HG03045 (cell line): ENCODE results near the gene MAPK1.
"Not testable (repeated sequence)": the region's sequence is repeated elsewhere in the genome, so short reads cannot be mapped to it uniquely, and the experiment has no call there.

ENCODE experiments used
- ATAC-seq: cut with Tn5 transposase; IDR thresholded peaks from one replicate; pipeline ENCODE4 v1.9.1; 2021; ENCODE audit warnings: mild to moderate bottlenecking, moderate library complexity; ENCODE audit not compliant: unreplicated experiment

Gene MAPK1

DNA sequence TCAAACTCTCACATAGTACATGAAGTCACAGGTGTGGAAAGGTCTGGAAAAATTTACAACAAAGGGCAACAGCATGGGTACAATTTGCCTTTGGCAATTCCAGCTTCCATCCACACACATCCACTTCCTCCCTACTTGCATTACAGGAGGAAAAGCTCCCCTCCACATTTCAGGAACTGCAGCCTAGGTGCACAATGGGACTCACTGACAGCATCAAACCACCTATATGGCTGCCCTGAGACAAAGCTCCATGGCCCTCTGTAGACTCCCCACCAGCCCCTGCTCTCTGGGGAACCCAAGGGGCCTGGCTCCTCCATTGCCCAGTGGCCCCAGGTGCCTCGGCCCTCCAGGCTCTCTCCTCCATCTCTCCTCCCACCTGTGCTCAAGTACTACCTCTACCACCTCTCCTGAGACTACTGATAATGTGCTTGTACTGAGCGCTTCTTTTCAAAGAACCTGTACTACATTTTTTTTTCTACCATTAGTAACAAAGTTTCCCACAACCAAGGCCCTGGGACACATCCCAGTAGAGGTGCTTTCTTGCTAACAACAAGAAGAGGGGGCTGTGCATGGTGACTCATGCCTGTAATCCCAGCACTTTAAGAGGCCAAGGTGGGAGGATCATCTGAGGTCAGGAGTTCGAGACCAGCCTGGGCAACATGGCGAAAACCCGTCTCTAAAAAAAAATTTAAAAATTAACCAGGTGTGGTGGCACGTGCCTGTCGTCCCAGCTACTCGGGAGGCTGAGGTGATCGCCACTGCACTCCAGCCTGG is 136.7 kb downstream of the MAPK1 start:
- no peak for ATAC-seq

DNA sequence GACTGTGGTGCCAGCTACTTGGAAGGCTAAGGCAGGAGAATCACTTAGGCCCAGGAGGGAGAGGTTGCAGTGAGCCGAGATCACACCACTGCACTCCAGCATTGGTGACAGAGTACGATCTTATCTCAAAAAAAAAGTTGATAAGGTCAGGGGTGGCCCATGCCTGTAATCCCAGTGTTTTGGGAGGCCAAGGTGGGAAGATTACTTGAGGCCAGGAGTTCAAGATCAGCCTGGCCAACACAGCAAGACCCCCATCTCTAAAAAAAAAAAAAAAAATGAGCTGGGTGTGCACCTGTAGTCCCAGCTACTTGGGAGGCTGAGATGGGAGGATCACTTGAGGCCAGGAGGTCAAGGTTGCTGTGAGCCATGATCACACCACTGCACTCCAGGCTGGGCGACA is 138.3 kb downstream of the MAPK1 start:
- ATAC-seq = not testable (repeated sequence)

- no peak for ATAC-seq
Measured at GRCh38 chr22:21728270-21728669, 139.2 kb downstream of the MAPK1 start.

DNA sequence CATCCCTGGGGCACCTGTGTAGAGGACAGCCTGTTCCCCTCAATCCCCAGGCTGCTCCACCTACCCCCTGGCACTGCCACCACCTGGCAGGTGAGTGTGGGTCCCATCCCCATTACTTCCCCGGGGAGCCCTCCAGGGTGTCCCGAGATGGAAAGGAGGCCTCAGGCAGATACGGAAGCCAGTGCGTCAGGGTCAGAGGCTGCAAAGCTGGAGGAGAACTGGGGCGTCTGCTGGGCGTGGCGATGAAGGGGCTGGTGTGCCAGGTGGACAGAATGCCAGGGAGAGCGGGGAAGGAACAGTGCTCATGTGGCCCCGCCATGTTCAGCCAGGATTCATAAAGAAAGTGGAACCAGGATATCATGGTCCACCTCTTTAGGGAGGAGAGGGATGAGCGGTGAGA is 139.7 kb downstream of the MAPK1 start:
- ATAC-seq = no peak

DNA sequence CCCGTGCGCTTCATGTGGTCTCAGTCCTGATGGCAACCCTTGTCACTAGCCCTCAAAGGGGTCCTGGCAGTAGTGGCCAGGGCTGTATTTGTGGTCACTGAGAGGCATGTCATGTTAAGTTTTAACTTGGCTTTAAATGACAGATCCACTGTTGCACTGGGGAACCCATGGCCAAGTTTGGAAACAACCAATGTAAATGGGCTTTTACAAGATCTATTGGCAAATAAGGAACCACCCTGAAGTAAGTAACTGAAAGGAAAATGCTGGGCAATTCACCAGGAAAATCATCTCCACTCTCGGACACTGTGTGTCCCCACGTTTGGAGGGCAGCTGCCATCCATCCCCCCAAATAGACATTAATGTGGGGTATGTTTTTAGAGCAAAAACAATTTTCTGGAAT is 140.3 kb downstream of the MAPK1 start:
- ATAC-seq = no peak

GRCh38 chr22:21726650-21727049 is 140.8 kb downstream of the MAPK1 start:
- no peak for ATAC-seq

- ATAC-seq = no peak
Measured at GRCh38 chr22:21725956-21726649, 141.3 kb downstream of the MAPK1 start.

DNA sequence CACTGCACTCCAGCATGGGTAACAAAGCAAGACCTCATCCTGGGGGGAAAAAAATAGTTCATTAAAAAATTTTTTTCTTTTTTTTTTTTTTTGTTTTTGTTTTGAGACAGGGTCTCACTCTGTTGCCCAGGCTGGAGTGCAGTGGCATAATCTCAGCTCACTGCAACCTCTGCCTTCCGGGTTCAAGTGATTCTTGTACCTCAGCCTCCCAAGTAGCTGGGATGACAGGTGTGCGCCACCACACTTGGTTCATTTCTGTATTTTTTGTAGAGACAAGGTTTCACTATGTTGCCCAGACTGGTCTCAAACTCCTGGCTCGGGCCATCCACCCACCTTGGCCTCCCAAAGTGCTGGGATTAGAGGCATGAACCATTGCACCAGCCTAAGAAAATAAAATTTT is 142.9 kb downstream of the MAPK1 start:
- not testable (repeated sequence) for ATAC-seq

- ATAC-seq = not testable (repeated sequence)
Measured at GRCh38 chr22:21721195-21721852, 146.1 kb downstream of the MAPK1 start.

DNA sequence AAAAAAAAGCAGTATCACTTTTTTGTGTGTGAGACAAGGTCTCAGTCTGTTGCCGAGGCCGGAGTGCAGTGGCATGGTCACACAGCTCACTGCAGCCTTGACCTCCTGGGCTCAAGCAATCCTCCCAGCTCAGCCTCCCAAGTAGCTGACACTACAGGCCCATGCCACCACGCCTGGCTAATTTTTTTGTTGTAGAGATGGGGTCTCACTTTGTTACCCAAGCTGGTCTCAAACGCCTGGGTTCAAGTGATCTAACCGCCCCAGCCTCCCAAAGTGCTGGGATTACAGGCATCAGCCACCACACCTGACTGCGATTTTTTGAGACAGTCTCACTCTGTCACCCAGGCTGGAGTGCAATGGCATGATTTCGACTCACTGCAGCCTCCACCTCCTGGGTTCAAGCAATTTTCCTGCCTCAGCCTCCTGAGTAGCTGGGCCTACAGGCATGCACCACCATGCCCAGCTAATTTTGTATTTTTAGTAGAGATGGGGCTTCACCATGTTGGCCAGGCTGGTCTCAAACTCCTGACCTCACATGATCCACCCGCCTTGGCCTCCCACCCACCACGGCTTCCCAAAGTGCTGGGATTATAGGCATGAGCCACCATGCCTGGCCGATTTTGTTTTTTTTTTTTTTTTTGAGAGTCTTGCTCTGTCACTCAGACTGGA is 147.1 kb downstream of the MAPK1 start:
- ATAC-seq = not testable (repeated sequence)

- no peak for ATAC-seq
Measured at GRCh38 chr22:21719024-21719423, 148.4 kb downstream of the MAPK1 start.

- ATAC-seq = no peak
Measured at GRCh38 chr22:21718499-21718898, 148.9 kb downstream of the MAPK1 start.

DNA sequence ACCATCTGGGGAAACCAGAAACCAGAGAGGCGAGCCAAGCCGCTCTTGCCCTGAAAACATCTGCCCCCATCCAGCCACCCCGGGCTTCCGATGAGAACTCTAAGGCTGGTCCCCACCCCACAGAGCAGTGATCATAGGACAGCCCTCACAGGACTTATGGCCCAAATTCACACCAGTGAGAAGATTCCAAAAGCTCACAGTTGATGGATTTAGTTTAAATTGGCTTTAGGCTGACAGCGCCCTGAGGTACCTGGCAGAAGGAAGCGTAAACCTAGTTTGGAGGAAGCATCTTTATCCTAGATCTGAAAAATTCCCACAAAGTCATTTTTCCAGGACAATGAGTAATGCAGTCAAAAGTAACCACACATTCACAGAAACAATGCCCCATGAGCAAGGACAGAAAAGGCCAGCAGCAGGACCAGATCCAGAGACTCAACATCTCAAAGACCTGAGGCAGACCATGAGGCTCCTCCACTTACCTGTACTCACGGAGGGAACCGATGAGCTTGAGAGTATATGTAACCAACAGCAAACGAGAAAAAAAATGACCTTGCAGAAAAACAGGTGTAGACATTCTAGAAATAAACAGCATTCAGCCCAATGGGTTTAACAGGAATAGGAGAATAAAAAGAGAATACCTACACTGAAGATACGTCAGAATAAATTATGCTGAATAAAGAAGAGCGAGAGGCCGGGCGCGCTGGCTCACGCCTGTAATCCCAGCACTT is 150.9 kb downstream of the MAPK1 start:
- ATAC-seq = not testable (repeated sequence)

GRCh38 chr22:21714786-21715185 is 152.7 kb downstream of the MAPK1 start:
- ATAC-seq = no peak

GRCh38 chr22:21714059-21714770 is 153.2 kb downstream of the MAPK1 start:
- no peak for ATAC-seq

- ATAC-seq = no peak
Measured at GRCh38 chr22:21713428-21714058, 153.9 kb downstream of the MAPK1 start.

DNA sequence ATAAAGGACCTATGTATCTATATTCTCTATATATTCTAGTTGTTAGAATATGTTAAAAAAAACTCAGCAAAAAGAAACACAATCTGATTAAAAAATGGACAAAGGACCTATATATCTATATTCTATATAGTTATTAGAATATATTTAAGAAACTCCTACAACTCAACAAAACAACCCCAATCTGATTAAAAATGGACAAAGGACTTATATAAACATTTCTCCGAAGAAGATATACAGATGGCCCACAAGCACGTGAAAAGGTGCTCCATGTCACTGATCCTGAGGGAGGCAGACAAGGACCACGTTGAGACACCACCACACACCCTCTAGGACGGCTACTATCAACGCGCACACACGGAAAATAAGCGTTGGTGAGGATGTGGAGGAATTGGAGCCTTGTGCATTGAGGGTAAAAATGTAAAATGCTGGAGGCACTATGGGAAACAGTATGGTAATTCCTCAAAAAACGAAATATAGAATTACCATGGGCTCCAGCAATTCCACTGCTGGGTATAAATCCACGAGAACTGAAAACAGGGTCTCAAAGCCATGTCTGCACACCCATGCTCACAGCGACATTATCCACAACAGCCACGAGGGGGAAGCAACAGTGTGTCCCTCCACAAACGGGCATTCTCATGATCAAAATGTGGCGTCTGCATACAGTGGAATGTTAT is 154.6 kb downstream of the MAPK1 start:
- ATAC-seq = no peak

GRCh38 chr22:21711851-21712250 is 155.6 kb downstream of the MAPK1 start:
- ATAC-seq = no peak

DNA sequence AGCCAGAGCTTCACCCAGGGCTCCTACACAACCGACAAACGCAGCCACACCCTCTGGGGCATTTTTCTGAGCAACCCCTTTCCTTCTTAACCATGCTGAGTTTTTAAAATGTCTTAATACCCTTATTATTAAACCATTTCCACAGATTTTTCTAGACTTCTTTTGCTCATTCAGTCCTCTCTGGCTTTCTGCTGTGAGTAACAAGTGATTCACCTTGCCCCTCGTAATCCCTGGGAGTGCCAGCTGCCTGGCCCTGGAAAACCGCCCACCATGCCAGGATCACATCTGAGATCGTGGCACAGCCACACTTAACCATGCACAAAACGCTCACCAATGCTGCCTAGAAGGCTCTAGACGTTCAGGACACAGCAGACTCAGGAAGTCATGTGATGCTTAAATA is 157.3 kb downstream of the MAPK1 start:
- no peak for ATAC-seq
